NCI-H187 (cell line): ENCODE measurements around the gene ENPP6.
A peak's percentile ranks its signal among the peaks of the same experiment; 100 is the strongest.

Source experiments
- DNase-seq, 2 experiments: peaks; one replicate each; lab custom pipeline; 2025; lab: John Stamatoyannopoulos, UW

ENPP6 gene

DNA sequence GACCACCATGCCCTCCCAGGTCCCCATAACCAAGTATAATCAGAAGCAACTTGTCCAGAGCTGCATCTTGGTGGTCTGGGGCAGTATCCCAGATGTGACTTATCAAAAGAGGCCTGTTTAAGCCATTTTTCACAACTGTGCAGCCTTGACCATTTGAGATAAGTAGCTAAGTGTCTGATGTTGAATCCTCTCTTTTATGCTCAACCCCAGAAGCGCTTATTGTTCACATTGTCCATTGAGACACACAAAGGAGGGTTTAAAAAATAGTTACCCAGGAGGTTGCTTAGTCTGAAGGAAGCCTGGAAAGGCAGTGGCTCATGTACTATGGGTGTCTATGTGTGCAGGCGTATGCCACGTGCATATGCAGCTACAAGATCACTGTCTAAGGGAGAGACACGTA is 27.0 kb downstream of the ENPP6 start:
- no peak for DNase-seq

DNA sequence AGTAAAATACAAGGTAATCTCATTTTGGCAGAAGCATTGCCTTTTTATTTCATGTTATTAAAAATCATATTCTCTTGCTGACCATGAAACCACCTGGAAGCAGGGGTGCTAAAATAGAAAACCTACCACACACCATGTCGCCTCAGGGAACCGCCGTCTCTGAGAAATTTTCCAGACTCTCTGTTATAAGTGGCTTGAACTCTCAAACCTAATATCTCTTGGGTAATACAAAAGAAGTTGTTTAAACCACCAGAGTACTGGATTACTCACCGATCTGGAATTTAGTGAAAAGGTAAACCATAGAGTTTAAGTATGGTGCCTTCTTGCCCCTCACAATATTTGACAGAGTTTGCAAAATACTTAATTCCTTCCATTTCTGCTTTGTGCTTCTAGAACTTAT is 27.7 kb downstream of the ENPP6 start:
- DNase-seq, result no peak

DNA sequence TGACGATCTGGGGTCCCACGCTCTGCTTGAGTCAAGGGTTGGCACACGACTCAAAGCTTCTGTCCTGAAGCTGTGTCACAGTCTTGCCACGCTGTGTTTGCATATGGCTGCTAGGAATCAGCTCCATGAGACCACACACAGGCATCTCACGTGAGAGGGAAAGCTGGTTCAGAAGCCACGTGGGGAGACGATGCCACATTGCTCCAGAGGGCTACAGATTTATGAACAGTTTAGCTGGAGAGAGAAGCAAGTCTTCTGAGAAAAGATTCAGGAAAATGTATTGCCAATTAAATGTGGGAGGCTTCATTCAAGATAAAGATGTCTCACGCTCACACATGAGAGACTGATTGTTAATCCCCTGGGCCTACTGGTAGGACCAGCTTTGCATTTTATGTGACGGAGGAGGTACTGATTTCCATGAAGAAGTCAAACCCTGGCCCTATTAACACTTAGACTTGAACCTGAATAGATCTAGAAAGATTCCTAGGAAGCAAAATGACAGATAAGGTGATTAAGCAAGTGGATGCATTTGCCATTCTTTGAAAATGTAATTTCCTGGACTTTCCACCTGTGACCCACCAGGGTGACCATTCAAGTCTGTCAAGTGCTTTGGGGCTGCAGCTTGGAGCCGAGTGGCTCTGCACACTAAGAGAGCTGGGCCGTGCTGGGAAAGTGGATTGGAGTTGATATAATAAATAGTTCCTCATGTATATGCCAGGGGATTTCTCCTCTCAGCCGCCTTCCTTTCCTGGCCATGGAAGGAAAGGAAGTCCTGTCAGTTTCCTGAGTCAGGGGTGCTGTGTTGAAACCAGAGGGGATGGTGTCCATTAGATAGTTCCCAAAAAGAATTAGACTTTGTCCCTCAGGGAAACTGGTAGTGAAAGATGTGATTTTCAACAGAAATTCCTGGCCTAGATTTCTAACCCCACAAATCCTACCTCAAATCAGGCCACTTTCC is 29.0 kb downstream of the ENPP6 start:
- DNase-seq, result no peak

DNA sequence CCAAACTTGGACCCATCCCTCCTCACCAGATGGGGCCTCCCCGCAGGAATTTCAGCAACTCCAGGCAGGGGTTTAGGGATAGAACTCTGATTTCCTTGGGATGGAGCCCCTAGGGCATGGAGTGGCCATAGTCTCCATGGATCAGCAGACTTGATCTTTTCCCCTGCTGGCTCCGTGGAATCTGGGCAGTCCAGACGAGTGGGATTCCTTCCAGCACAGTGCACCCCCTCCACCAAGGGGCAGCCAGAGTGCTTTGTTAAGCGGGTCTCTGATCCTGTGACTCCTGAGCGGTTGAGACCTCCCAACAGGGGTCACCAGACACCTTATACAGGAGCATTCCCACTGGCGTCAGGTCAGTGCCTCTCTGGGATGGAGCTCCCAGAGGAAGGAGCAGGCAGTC is 40.4 kb downstream of the ENPP6 start:
- no peak for DNase-seq

DNA sequence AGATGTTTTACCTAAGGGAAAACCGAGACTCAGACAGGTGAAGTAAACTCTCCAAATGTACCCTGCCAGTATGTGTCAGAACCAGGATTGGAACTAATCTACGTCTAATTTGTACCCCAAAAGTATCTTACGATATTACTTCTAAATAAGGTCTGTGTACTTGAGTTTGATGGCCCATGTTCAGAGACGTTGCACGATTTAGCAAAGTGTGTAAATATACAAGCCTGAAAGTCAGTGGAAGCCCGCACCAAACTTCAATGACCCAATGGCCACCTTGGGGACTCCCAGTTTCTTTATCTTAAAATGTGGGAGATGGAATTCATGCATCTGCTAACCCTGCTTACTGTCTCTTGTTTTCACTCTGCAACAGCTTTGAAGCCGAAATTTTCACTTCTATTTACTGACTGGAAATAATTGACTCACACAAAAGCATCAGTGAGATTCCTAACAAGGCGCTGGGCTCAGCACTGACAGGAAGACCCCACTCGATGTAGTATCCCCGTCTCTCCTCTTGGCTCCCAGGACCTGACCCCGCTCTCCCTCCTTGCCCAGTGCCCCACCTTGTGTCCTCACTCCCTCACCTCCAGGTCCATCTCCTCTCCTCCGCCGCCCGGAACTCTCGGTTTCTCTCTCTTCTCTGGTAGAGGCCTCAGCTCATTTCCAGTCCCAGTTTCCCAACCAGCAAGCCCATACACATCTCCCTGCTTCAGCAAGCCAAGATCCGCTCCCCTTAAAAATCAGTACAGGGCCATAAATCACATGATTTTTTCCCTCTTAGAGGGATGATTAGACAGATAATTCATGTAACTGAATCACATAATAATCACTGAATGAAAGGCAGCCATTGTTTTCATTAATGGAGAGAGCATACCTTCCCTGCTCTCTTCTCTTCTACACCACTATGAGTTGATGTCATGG is 42.8 kb downstream of the ENPP6 start:
- no peak for DNase-seq

DNA sequence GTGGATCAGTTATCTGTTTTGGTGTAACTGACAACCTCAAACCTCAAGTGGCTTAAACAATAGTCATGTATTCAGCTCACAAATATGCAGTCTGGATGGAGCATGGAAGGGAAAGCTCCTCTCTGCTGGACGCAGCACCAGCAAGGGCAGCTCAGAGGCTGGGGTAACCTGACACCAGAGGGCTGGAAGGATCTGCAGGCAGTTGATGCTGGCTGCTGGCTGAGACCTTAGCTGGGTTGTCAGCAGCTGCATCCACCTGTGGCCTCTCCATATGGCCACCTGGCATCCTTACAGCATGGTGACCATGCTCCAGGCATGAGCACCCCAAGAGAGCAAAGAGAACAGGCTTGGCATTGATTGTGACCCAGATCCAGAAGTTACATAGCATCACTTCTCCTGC is 46.7 kb downstream of the ENPP6 start:
- DNase-seq, result peak; percentile 48 to 49

DNA sequence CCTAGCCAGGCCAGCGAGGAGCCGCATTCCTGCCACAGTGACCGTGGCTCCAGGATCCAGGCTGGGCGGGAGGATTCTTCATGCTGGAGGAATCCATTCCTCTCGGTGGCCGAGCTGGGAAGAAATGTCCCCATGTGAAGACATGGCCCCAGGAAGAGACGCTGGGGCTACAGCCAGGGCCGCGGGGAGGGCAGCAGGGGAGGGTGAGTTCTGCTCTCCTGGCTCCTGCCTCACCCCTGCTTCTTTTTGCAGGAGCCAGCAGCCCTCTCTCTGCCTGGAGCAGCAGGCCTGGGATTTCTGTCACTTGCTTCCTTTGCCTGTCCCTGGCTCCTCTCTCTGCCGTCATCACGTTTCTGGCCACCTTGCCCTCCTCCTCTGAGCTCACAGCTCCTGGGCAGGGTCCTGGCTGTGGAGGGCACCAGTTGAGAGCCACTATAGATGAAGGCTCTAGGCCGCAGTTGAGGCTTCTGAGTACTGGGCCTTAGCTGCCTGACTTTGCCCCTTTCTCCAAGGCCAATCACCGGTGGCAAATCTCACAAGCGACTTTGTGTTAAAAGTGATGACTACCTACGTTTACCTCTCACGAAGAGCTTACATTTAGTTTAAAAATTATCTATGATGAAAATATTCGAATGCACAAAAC is 48.3 kb downstream of the ENPP6 start:
- no peak for DNase-seq

DNA sequence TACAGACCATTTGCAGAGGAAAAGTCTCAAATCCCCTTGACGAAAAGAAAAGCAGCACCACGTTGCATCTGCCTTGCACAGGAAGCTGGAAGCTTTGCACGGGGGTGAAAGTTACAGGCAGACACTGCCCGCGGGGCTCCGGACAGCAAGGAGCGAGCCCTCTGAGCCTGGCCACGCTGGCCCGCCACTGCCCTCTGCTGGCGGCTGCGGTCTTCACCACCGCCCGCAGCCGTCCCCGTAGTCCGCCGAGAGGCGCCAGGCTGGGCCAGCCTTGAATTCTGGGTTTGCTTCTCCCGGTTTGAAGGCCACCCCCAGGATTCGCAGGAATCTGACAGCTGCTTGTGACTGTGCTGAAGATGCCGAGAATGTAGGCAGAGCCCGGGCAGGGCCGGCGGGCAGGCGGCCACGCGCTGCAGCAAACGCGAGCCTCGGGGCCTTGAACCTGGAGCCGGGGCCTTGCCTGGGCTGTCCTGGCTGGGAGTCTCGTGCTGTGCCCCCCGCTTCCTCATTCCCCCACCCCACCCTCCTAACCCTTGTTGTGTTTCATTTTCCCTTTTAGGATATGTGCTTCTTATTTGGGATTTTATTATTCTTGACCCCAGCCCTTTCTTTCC is 49.2 kb downstream of the ENPP6 start:
- no peak for DNase-seq

DNA sequence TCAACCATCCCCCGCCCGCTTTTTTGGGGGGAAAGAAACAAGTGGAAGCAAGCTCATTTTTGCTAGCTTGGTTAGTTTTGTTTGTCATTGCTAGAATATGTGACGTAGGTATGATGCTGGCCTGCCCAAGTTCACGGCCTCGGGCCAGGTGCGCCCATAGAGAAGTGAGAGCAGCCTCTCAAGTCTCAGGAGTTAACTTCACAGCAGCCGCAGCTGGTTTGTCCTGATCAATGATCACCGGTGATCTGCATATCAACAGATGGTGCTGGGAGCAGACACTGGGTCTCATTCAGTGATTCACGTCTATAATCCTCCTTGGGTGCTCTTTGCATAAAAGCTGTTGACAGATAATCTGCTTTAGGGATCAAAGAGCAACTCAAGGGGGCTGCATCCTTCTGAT is 50.1 kb downstream of the ENPP6 start:
- DNase-seq, result no peak

DNA sequence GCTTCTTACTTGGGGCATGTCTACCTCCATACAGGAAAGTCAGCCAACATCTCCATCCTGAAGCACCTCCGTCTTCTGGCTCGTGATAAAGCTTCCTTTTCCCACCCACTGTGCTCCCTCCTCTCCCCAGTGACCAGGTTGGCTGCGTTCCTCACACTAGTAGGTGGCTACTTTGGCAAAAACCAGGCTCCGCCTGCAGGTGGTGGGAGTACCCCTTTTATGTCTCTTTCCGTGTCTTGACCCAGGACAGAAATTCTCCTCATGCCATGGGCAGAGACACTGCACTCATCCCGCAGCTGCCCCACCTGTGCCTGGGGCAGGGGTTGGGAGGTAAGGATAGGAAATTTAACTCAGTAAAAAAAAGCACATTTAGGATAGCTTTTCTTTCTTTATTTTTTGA is 50.9 kb downstream of the ENPP6 start:
- DNase-seq, result no peak

DNA sequence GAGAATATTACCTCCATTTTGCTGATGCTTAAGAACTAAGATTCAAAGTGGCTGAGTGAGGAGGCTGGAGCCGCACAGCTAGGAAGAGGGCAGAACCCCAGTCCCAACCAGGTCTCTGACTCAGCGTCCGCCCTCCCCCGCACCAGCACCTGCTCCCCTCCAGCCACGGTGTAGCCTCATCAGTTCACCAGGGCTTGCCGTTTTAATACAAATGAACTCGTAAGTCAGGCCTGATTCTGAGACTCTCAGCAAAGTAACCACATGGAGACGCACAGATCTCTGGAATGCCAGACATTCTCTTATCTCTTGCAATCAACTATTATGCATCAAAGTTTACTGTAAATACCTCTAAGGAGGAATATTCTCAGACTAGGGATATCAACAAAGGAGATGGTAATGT is 52.4 kb downstream of the ENPP6 start:
- DNase-seq, result no peak

DNA sequence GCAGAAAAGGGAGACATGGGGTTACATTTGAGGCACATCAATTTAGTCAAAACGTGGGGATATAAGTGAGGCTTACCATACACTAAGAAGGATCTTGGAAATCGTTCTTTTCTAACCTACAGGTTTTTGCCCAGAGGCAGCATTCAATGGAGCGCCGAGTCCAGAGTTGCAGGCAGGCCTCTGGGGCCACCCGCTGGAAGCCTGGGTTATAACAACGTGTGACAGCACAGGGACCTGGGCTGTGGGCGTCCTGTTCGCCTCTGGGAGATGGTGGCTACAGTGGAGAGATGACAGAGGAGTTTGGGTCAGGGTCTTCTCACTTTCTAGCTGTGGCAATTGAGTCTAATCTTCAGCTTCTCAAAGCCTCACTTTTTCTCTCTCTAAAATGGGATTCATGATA is 53.9 kb downstream of the ENPP6 start:
- DNase-seq, result no peak

DNA sequence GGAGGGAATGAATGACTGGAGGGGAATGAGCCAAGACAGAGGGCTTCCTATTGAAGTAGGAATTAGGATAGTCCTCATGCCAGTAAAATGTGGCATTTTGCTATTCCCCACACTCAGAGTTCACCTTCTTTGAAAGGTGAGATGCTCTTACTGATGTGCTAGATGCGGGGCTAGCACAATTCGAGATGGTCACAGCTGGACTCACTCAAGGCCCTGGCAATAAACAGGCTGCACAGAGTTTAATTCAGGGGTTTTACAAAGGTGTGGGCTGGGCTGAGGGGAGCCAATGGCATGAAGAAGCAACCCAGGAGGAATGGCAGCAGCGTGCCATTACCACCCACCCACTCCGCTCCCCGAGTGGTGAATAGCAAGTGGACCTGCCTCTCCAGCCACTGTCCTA is 55.1 kb downstream of the ENPP6 start:
- no peak for DNase-seq

DNA sequence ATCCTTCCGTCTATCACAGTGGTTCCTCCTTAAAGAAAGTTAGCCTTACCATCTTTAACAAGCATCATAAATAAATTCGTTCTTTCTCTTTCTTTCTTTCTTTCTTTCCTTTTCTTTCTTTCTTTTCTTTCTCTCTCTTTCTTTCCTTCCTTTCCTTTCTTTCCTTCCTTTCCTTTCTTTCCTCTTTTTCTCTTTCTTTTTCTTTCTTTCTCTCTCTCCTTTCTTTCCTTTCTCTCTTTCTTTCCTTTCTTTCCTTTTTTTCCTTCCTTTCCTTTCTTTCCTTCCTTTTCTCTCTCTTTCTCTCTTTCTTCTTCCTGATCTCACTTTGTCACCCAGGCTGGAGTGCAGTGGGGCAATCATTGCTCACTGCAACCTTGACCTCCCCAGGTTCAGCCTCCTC is 60.4 kb downstream of the ENPP6 start:
- DNase-seq, result no peak

DNA sequence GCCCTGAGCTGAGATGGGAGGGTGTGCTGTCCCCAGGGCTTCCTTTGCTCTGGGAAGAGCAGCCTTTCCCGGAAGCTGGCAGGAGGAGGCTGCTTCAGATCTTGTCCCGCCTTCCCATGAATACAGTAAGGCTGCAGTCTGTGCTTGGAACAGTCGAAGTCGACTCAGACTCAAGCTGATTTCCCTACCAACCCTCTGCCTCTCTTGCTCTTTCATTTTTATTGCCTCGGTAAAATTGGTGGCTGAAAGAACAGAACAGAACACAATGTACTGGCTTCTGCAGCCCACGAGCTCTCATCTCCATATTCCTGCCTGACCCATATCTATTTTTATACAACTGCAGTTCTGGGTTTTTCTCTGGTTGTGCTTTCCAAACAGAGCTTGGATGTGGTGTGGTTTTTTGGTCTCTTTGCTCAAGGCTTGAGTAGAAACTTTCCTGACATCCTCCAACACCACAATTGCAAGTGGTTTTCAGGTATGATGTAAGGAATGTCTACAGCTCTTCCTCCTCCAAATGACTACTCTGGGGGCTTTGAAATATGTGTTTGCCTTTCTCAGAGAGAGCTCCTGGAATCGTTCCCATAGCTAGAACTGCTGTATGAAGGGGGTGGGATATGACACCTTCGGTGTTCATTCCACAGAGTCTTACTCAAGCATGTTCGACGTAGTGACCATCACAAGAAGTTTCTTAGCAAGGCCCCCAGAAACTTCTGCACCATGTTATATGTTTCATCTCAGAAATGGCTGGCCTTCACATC is 61.3 kb downstream of the ENPP6 start:
- no peak for DNase-seq

DNA sequence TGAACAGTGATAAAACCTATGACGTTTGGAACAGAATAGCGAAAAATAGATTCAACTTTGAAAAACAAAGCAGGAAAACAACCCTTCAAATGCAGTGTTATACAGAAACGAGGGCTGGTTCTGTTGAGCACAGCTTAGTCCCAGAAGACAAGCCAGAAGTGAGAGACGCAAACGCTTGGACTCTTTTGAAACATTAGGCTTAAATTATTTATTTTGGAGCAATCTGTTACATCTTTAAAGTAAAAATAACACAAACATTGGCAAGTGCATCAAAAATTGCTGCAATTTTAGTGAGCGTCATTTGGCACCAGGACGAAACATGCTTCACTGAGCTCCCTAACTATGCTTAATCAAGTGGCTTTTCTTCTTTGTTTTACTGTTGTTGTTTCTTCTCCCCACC is 63.5 kb downstream of the ENPP6 start:
- DNase-seq, result no peak

DNA sequence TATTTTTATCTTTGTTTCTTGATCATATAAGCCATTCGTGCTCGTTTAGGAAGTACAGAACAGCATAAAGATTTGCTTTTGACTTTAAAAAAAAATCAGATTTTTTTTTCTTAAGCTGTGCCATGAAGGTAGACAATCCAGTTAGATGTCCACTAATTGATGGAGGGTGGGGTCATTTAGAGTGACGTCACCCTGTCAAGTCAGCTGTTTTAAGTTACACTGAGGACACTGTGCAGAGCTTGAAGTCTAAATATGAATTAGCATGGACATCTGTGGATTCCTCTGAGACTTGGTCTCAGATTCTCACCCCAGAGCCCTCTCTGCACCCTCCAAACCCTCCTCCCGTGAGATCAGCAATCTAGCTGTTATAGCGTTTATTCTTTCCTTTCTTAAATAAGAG is 63.9 kb downstream of the ENPP6 start:
- DNase-seq, result no peak

DNA sequence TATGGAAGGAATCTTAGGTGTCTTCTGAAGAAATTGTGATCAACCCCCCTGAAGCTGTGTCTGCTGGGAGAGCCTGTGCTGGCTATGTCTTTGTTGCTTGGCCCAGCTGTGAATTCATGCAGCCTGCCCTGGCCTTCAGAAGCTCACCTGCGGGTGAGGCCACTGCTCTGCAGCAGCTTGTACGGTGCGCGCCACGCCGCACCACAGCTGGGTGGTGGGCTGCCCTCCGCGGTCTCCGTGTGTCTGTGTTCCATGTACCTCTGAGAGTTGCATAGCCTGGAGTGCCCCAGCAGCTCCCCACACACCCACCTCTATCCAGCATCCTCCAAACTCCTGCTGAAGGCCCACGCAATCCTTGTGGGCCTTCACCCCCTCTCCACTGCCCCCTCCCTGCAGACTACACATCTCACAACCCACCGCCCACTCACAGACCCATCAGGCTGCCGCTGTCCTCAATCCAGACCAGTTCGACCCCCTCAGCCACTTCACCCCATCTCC is 65.6 kb downstream of the ENPP6 start:
- no peak for DNase-seq

DNA sequence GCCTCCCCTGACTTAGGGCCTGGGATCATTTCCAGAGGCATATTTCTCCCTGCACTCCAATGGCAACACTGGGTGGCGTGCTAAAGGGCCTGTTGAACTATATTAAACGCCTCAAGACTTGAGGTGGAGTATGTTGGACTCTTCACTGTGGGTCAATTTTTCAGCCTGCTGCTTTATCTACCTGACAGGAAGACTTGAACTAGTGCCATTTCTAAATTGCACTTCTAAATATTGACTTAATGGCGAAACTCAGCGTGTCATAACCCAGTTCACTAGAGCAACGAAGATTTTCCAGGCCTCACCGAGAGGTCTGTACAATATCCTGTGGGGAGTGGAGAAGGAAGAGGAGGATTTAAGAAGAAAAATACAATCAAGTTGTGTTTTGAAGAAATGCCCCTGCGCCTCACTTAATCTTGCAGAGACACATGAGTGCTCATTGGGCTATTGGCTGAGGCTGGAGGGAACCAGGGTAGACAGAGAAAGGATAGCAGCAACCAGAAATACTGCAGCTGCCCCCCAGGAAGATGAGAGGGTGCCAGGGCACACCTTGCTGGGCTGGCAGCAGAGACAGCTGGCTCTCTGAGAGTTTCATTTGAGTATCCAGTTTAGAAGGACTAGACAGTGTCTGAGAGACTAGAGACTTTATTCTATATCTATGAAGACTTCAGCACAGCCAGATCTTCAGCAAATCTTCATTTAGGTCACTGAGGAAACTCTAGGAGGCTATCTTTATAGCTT is 67.4 kb downstream of the ENPP6 start:
- no peak for DNase-seq
